Pulmonary artery endothelial cell (primary cell): Measurements from ENCODE around the gene ZCCHC9. TPM values are rescaled to one million over a fixed set of nuclear protein-coding genes. Genes with fewer than 3 reads are reported as not detected.

Experiments used
- DNase-seq: peaks from one replicate; pipeline ENCODE4 v3.0.0-alpha.2; 2011; ENCODE audit warnings: low read depth, low spot score
- total RNA-seq: library from RNA; depleted of rRNA; stranded (reverse); fragments of >200 nt; gene quantifications from 2 replicates; pipeline ENCODE4 v1.2.3, GENCODE V29; 2014

Gene ZCCHC9
- total RNA-seq, 1 donor from 2014 or later = 16.9 TPM

- no peak for DNase-seq
Observed at GRCh38 chr5:81355291-81356251, 54.2 kb downstream of the ZCCHC9 start.

GRCh38 chr5:81359108-81359507 is 57.7 kb downstream of the ZCCHC9 start:
- no peak for DNase-seq

GRCh38 chr5:81359881-81360280 is 58.5 kb downstream of the ZCCHC9 start:
- DNase-seq = no peak

GRCh38 chr5:81360640-81361039 is 59.3 kb downstream of the ZCCHC9 start:
- DNase-seq = no peak

GRCh38 chr5:81361600-81361999 is 60.2 kb downstream of the ZCCHC9 start:
- DNase-seq = no peak

Other genes with a start within 250 kb of the ZCCHC9 start
- gene CKMT2, start 68.3 kb upstream of the ZCCHC9 start, total RNA-seq = 0.07 TPM in 1 of 2 replicates, not detected in the other
- 0.13 TPM in 1 of 2 replicates, not detected in the other for gene ACOT12, start 92.5 kb downstream of the ZCCHC9 start, total RNA-seq